ENCODE results near the gene LIN7B. TPM values are rescaled to one million over a fixed set of nuclear protein-coding genes. Genes with fewer than 3 reads are reported as not detected.

LIN7B gene
- total RNA-seq, 4 donors from 2014 or later = 6.6 to 9.0 (median 7.1) TPM; not detected in 1

DNA sequence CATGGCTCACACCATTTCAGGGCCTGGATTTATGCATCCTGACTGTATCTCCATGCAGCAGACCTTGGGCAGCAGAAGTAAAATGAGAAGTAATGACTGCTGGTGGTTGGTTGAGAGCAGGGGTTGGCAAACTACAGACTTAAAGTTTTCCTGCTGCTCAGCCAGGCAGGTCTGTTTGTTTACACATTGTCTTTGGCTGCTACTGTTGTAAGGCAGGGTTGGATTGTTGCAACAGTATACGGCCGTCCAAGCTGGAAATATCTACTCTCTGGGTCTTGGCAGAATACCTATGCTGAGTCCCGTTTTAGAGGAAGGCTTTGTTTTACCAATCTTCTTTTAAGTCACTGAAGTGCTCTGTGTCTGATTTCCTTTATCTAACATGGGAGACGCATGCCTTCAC is 15.4 kb upstream of the LIN7B start:
- TF ChIP-seq, protein P1, sequence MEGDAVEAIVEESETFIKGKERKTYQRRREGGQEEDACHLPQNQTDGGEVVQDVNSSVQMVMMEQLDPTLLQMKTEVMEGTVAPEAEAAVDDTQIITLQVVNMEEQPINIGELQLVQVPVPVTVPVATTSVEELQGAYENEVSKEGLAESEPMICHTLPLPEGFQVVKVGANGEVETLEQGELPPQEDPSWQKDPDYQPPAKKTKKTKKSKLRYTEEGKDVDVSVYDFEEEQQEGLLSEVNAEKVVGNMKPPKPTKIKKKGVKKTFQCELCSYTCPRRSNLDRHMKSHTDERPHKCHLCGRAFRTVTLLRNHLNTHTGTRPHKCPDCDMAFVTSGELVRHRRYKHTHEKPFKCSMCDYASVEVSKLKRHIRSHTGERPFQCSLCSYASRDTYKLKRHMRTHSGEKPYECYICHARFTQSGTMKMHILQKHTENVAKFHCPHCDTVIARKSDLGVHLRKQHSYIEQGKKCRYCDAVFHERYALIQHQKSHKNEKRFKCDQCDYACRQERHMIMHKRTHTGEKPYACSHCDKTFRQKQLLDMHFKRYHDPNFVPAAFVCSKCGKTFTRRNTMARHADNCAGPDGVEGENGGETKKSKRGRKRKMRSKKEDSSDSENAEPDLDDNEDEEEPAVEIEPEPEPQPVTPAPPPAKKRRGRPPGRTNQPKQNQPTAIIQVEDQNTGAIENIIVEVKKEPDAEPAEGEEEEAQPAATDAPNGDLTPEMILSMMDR (IDR thresholded peaks at IDR 0.05; ENCODE audit: low read depth) = no peak

GRCh38 chr19:49101160-49101559 is 13.0 kb upstream of the LIN7B start:
- TF ChIP-seq, protein P1 (IDR thresholded peaks at IDR 0.05; ENCODE audit: low read depth) = no peak

DNA sequence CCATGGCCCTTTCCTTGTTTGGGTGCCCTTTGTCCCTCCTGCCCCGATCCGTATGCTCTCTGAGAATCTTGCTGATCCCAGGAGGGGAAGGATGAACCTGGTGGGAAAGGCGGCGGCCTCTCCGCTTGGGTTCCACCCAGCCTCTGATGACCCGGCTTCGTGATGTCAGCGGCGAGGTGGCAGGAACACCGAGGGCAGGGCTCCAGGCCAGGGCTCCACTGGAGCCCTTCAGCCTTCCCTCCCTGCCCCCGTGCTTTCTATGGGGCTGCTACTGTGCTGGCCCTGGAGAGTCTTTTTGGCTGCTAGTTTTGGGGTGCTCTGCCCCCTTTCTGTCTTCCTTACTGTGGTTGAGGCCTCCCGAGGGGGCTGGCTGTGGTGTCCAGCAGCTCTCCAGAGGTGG is 11.9 kb upstream of the LIN7B start:
- TF ChIP-seq, protein P1 (IDR thresholded peaks at IDR 0.05; ENCODE audit: low read depth) = no peak

- TF ChIP-seq, protein P1 (IDR thresholded peaks at IDR 0.05; ENCODE audit: low read depth) = no peak
Measured at GRCh38 chr19:49103331-49104085, 10.7 kb upstream of the LIN7B start.

- TF ChIP-seq, protein P1 (IDR thresholded peaks at IDR 0.05; ENCODE audit: low read depth) = no peak
Measured at GRCh38 chr19:49104229-49104864, 9.8 kb upstream of the LIN7B start.

GRCh38 chr19:49106648-49107135 is 7.5 kb upstream of the LIN7B start:
- TF ChIP-seq, protein P1 (IDR thresholded peaks at IDR 0.05; ENCODE audit: low read depth) = no peak

All from subcutaneous adipose tissue (tissue), 4 donors.